WI38 (cell line): ENCODE measurements around the gene FGD4.

Source experiments
- H3K4me3 ChIP-seq: 2 replicates; pipeline ENCODE4 v1.5.1; 2011; ENCODE audit warnings: low read depth, mild to moderate bottlenecking, control low read depth, low read length
- TF ChIP-seq, protein P1 (sequence below): IDR thresholded peaks from 2 replicates; pipeline ENCODE4 v1.5.1; 2012; ENCODE audit warnings: low read depth, mild to moderate bottlenecking, control low read depth, low read length

Gene FGD4

DNA sequence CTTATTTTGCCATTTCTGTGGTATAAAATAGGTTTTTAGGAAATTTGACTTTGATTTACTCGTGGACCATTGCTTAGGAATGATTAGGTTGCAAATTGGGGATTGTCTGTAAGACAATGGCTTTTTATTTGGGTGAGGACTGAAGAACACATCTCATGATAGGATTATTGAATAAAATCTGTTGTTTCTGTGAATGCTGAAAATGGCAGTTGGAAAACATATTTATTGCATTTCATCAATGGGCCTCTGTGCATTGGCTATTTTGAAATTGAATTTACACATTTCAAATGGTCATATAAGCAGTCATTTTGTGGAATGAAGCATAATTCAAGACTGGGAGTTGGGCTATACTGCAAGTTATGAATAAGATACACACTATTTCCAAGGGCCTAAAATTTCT lies 46.0 kb downstream of the FGD4 start:
- no peak overlapping the region for H3K4me3 ChIP-seq
- TF ChIP-seq, protein P1, sequence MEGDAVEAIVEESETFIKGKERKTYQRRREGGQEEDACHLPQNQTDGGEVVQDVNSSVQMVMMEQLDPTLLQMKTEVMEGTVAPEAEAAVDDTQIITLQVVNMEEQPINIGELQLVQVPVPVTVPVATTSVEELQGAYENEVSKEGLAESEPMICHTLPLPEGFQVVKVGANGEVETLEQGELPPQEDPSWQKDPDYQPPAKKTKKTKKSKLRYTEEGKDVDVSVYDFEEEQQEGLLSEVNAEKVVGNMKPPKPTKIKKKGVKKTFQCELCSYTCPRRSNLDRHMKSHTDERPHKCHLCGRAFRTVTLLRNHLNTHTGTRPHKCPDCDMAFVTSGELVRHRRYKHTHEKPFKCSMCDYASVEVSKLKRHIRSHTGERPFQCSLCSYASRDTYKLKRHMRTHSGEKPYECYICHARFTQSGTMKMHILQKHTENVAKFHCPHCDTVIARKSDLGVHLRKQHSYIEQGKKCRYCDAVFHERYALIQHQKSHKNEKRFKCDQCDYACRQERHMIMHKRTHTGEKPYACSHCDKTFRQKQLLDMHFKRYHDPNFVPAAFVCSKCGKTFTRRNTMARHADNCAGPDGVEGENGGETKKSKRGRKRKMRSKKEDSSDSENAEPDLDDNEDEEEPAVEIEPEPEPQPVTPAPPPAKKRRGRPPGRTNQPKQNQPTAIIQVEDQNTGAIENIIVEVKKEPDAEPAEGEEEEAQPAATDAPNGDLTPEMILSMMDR: no peak

DNA sequence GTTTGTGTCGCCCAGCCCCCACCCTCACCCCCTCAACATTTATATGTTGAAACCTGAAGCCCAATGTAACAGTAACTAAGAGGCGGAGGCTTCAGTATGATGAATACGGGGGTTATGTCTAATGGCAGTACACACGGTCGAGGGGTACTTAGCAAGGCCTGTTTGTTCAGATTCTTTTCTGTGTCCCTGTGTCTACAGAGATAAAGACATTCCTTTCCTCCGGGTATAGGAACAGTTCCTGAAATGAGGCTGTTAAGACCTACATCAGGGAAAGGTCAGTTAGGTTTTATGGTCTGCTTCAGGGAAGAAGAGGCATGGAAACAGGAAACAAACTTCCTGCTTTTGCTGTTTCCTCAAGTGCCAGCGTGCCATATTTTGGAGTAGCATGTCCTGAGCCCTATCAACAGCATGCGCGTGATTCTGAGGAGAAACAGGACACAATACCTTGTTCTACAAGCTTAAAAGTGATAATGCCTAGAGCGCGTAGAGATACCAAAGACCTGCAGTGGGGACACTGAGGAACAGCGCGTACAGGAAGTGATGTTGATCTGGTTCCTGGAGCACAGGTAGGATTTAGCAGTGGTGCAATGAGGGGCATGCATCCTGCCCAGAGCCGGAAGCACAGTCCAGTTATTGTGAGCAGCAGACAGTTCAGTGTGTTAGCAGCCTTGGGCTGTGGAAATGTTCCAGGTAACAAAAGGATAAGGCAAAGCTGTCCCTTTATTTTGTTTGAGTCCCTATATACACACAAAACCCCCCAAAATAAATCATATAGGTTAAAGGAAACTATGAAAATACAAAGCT lies 47.2 kb downstream of the FGD4 start:
- H3K4me3 ChIP-seq: no peak overlapping the region
- TF ChIP-seq, protein P1: no peak

GRCh38 chr12:32448586-32448985 lies 49.2 kb downstream of the FGD4 start:
- TF ChIP-seq, protein P1: no peak
- H3K4me3 ChIP-seq: no peak overlapping the region

GRCh38 chr12:32450363-32450762 lies 51.0 kb downstream of the FGD4 start:
- TF ChIP-seq, protein P1: no peak
- H3K4me3 ChIP-seq: no peak overlapping the region

DNA sequence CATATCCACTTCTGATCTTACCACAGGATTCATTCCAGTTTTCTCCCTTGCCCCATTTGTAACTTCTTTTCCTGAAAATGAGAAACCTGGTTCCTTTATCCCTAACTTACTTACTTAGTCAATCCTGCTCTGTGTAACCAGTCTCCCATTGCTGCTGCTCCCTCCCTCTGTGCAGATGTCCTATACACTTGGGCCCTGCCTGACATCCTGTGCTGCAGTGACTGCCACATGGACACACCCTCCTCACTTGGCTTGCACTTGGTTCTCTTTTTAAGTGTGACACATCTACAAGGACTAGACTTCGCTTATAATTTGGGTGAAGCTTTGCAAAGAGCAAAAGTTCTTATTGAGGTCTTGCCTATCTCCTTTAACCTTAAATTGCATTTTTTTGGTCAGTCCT lies 51.4 kb downstream of the FGD4 start:
- TF ChIP-seq, protein P1: no peak
- H3K4me3 ChIP-seq: no peak overlapping the region

- TF ChIP-seq, protein P1: no peak
- H3K4me3 ChIP-seq: no peak overlapping the region
Observed at GRCh38 chr12:32451816-32452215, 52.5 kb downstream of the FGD4 start.

- TF ChIP-seq, protein P1: no peak
- H3K4me3 ChIP-seq: no peak overlapping the region
Observed at GRCh38 chr12:32454075-32454474, 54.7 kb downstream of the FGD4 start.
